Calu3 (cell line): ENCODE data around the gene TXLNA. TPM values are rescaled to one million over a fixed set of nuclear protein-coding genes. Genes with fewer than 3 reads are reported as not detected.

ENCODE experiments used
- BruUV-seq: library from RNA; stranded (reverse); fragments of 400-500 nt; replicated peaks from 2 replicates; lab custom pipeline; 2021; lab: Mats Ljungman, UMichigan
- CTCF ChIA-PET: fragments of 300-600 bp; sonication (Branson Sonifier 250); formaldehyde crosslinking; loops from one replicate; lab custom pipeline; 2022; ENCODE audit warnings: antibody characterized with exemption; lab: Charles Lee
- DNase-seq: peaks from one replicate; pipeline ENCODE4 v3.0.0; 2022
- H3K27ac Mint-ChIP-seq: one replicate; pipeline ENCODE4 v1.8.0; 2022; ENCODE audit warnings: mixed read lengths; ENCODE audit not compliant: unreplicated experiment
- H3K27me3 Mint-ChIP-seq: one replicate; pipeline ENCODE4 v1.8.0; 2022; ENCODE audit warnings: mixed read lengths; ENCODE audit not compliant: unreplicated experiment
- H3K36me3 Mint-ChIP-seq: one replicate; pipeline ENCODE4 v1.8.0; 2022; ENCODE audit warnings: mild to moderate bottlenecking, moderate library complexity, mixed read lengths; ENCODE audit not compliant: insufficient read depth, unreplicated experiment
- H3K4me1 Mint-ChIP-seq: one replicate; pipeline ENCODE4 v1.8.0; 2022; ENCODE audit warnings: mild to moderate bottlenecking, low read depth, mixed read lengths; ENCODE audit not compliant: unreplicated experiment
- H3K4me3 Mint-ChIP-seq: one replicate; pipeline ENCODE4 v1.8.0; 2022; ENCODE audit warnings: mild to moderate bottlenecking, low read depth, moderate library complexity, mixed read lengths; ENCODE audit not compliant: unreplicated experiment
- H3K9me3 Mint-ChIP-seq: one replicate; pipeline ENCODE4 v1.8.0; 2022; ENCODE audit warnings: low read depth, mixed read lengths; ENCODE audit not compliant: unreplicated experiment
- intact Hi-C: fragments of 100-400 bp; cut with micrococcal nuclease; formaldehyde crosslinking; loops from one replicate; pipeline ENCODE4 v1.10.0; 2022; ENCODE audit not compliant: unreplicated experiment
- total RNA-seq: library from RNA; stranded (reverse); gene quantifications from 2 replicates; pipeline ENCODE4 v1.2.3, GENCODE V29; 2022
- TF ChIP-seq, protein P1 (sequence below): fragments of 200-600 bp; IDR thresholded peaks from one replicate; pipeline ENCODE4 v1.8.0; 2022; ENCODE audit warnings: antibody characterized with exemption; ENCODE audit not compliant: unreplicated experiment

TXLNA gene
- total RNA-seq, 1 experiment from 2014 or later, result 58.4 TPM

DNA sequence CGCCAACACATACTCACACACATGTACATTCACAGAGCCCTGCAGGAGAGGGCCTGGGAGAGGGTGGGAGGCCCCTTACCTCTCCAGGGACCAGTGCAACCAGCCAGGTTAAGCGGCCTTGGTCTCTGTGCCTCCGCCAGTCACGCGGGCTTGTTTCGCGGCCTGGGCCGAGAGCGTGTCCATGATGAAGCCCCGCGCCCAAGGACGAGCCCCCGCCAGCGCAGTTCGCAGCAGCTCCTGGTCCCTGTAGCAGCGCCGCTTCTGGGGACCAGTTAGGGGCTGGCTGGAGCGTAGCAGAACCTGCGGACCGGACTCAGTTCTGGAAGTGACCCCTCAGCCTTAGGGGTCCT lies 60.3 kb downstream of the TXLNA start:
- intact Hi-C loops, result loop anchor here (5.0 to 10.0 kb wide), 2 partner anchors 55 to 78 kb away; partner anchors contain the start of gene HDAC1
- no TSS peak for BruUV-seq

DNA sequence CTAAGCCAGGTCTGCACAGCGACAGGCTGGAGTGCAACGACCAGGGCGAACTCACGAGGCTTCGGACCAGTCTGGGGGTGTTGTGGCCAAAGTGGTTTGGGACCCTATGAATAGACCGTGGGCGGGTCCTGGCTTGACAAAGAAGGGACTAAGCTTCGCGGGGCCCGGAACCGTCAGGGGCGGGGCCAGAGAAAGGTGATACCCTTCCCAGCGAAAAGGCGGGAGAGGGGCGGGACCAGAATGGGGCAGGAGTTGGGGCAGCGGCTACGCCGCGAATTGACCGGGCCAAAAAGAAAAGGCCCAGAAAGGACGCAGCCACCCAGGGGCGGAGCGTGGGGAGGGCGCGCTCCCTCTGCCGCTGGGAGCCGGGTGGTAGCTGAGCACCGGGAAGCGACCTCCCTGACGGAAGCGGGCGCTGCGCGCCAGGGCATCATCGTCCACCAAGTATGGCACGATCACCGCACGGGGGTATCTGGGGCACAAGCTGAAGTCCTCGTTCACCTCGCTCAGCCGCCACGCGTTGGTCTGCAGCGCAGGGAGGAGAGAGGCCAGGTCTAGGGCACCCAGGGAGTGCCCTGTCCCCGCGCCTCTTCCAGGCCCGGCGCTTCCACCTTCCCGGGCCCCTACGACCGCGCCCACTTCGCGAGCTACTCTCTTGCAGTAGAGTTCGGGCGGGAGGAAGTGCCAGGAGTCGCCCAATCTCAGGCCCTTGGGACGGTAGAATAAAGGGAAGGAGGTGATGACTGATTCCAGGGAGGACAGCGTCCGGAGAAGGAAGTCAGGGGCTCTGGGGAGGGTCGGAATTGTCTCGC lies 60.9 kb downstream of the TXLNA start:
- Mint-ChIP-seq H3K36me3 (peaks cover 14% of the 10 kb centered on the region), H3K4me1 (no peaks in the 10 kb centered on the region), H3K27me3 (no peaks in the 10 kb centered on the region), H3K4me3 (peak overlapping the region; percentile 88), H3K27ac (peak overlapping the region; percentile 64), H3K9me3 (no peaks in the 10 kb centered on the region)
- peak; percentile 77 for DNase-seq
- intact Hi-C loops, result loop anchor here (5.0 to 10.0 kb wide), 2 partner anchors 54 to 77 kb away; partner anchors contain the start of gene HDAC1
- TF ChIP-seq, protein P1, sequence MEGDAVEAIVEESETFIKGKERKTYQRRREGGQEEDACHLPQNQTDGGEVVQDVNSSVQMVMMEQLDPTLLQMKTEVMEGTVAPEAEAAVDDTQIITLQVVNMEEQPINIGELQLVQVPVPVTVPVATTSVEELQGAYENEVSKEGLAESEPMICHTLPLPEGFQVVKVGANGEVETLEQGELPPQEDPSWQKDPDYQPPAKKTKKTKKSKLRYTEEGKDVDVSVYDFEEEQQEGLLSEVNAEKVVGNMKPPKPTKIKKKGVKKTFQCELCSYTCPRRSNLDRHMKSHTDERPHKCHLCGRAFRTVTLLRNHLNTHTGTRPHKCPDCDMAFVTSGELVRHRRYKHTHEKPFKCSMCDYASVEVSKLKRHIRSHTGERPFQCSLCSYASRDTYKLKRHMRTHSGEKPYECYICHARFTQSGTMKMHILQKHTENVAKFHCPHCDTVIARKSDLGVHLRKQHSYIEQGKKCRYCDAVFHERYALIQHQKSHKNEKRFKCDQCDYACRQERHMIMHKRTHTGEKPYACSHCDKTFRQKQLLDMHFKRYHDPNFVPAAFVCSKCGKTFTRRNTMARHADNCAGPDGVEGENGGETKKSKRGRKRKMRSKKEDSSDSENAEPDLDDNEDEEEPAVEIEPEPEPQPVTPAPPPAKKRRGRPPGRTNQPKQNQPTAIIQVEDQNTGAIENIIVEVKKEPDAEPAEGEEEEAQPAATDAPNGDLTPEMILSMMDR, result no peak
- CTCF ChIA-PET, result interaction anchor here (0.6 to 1.9 kb wide), 12 partner anchors 10 to 308 kb away, joined by 3 to 15 read pairs (median 4); no protein-coding TSS in a partner anchor
- BruUV-seq, result TSS peak; percentile 31

More for the DNA sequence above, 60.3 kb downstream of the TXLNA start:
- H3K4me1 Mint-ChIP-seq, result no peaks in the 10 kb centered on the region
- TF ChIP-seq, protein P1, result no peak
- H3K9me3 Mint-ChIP-seq, result no peaks in the 10 kb centered on the region
- no peak overlapping the region for H3K27ac Mint-ChIP-seq
- no peaks in the 10 kb centered on the region for H3K27me3 Mint-ChIP-seq
- DNase-seq, result no peak
- CTCF ChIA-PET, result interaction anchor here (0.5 to 1.8 kb wide), 5 partner anchors 24 to 85 kb away, joined by 3 to 7 read pairs (median 5); no protein-coding TSS in a partner anchor
- peaks cover 14% of the 10 kb centered on the region for H3K36me3 Mint-ChIP-seq
- peak overlapping the region; percentile 88 for H3K4me3 Mint-ChIP-seq

DNA sequence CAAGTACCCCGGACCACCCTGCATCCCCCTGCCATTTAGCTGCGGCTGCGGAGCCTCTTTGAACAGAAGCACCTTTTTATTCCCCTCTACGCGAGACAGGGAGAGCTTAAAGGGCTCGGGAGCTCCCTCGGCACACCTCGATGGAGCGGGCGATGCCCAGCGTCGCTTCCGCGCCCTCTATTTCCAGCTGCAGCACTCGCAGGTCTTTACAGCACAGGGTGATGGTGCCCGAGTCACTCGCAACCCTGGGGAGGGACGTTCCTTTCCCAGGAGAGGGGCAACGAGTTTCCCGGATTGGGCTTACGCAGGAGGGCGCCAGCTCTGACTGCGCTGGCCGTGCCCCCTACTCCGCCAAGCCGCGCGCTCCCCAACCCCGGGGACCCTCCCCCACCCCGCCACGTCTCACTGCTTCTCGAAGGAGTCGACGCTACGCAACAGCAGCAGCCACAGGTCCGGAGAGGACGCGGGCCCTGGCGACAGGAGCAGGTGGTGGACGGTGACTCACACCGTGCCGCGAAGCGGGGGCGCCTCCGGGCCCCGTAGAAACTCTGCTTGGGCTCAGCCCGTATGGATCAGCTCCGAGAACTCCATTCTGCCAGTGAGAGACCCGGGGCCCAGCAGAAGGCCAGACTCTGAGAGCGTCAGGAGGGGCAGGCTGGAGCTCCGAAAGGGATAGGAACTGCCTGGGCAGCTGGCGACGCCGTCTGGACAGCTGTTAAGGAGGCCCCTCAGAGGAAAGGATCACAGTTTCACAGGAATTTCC lies 61.7 kb downstream of the TXLNA start:
- peaks cover 14% of the 10 kb centered on the region for H3K36me3 Mint-ChIP-seq
- BruUV-seq, result no TSS peak
- no peaks in the 10 kb centered on the region for H3K27me3 Mint-ChIP-seq
- peak overlapping the region; percentile 88 for H3K4me3 Mint-ChIP-seq
- peak; percentile 64 for DNase-seq
- H3K9me3 Mint-ChIP-seq, result no peaks in the 10 kb centered on the region
- intact Hi-C loops, result loop anchor here (5.0 to 10.0 kb wide), 2 partner anchors 54 to 76 kb away; partner anchors contain the start of gene HDAC1
- TF ChIP-seq, protein P1, result no peak
- H3K4me1 Mint-ChIP-seq, result no peaks in the 10 kb centered on the region
- CTCF ChIA-PET, result interaction anchor here (0.6 to 1.9 kb wide), 10 partner anchors 9 to 1895 kb away, joined by 3 to 15 read pairs (median 4); no protein-coding TSS in a partner anchor
- H3K27ac Mint-ChIP-seq, result peak overlapping the region; percentile 64

DNA sequence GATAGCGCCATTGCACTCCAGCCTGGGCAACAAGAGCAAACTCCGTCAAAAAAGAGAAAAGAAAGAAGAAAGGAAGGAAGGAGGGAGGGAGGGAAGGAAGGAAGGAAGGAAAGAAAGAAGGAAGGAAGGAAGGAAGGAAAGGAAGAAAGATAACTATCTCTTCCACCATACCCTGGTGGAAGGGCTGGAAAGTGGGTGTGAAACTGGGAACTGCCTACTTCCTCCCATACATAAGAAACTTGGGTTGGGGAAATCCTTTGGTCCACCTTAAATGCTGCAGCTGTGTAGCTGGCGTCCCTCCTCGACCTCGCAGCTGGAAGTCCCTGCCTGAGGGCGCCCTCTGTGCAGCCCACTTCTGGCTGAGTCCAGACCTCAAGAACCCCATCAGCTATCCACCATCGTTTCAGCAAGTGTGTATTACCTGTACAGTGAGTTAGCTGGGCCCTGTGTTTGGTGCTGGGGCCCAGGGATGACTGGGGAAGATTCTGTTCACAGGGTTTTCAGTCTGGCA lies 62.9 kb downstream of the TXLNA start:
- TF ChIP-seq, protein P1, result no peak
- DNase-seq, result no peak
- no peak overlapping the region for H3K27ac Mint-ChIP-seq
- no peaks in the 10 kb centered on the region for H3K27me3 Mint-ChIP-seq
- CTCF ChIA-PET, result interaction anchor here (1.2 kb wide), 1 partner anchor 20 kb away, joined by 3 read pairs; no protein-coding TSS in a partner anchor
- H3K4me3 Mint-ChIP-seq, result no peak overlapping the region
- H3K4me1 Mint-ChIP-seq, result no peaks in the 10 kb centered on the region
- peaks cover 14% of the 10 kb centered on the region for H3K36me3 Mint-ChIP-seq
- no peaks in the 10 kb centered on the region for H3K9me3 Mint-ChIP-seq
- intact Hi-C loops, result loop anchor here (5.0 to 10.0 kb wide), 2 partner anchors 52 to 75 kb away; partner anchors contain the start of gene HDAC1
- no TSS peak for BruUV-seq
